DND-41 (cell line): ENCODE results near the gene RABGAP1L.

Source experiments
- EZH2 ChIP-seq: IDR thresholded peaks from 3 replicates; pipeline ENCODE4 v1.6.1; 2012; ENCODE audit warnings: borderline replicate concordance, low read depth, mild to moderate bottlenecking, moderate library complexity, low read length, inconsistent platforms; ENCODE audit not compliant: severe bottlenecking
- TF ChIP-seq, protein P1 (sequence below): IDR thresholded peaks from 2 replicates; pipeline ENCODE4 v1.5.1; 2012; ENCODE audit warnings: borderline replicate concordance, low read length, moderate library complexity, mild to moderate bottlenecking; ENCODE audit not compliant: poor library complexity, severe bottlenecking; ENCODE audit errors: extremely low read depth

DNA sequence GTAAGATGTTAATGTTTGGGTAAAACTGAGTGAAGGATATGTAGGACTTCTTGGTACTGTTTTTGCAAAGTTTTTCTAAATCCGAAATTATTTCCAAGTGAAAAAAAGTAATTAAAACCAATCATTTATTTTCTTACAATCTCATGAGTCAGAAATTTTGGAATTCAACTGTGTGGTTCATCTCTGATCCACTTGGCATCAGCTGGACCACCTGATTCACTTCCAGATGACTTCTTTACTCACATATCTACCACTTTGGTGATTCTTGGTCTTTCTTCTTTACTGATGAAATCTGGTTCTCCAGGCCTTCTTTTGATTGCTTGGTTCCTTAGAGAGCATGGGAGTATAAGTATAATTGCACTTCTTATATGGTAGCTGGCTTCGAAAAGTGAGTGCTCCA, 585.6 kb downstream of the RABGAP1L start:
- TF ChIP-seq, protein P1, sequence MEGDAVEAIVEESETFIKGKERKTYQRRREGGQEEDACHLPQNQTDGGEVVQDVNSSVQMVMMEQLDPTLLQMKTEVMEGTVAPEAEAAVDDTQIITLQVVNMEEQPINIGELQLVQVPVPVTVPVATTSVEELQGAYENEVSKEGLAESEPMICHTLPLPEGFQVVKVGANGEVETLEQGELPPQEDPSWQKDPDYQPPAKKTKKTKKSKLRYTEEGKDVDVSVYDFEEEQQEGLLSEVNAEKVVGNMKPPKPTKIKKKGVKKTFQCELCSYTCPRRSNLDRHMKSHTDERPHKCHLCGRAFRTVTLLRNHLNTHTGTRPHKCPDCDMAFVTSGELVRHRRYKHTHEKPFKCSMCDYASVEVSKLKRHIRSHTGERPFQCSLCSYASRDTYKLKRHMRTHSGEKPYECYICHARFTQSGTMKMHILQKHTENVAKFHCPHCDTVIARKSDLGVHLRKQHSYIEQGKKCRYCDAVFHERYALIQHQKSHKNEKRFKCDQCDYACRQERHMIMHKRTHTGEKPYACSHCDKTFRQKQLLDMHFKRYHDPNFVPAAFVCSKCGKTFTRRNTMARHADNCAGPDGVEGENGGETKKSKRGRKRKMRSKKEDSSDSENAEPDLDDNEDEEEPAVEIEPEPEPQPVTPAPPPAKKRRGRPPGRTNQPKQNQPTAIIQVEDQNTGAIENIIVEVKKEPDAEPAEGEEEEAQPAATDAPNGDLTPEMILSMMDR = no peak
- TF ChIP-seq EZH2 = no peak
